ENCODE measurements around the gene CEP192. TPM values are rescaled to one million over a fixed set of nuclear protein-coding genes. Genes with fewer than 3 reads are reported as not detected.

CEP192 gene
- polyA plus RNA-seq, 4 donors: 32.0 to 57.3 (median 38.1) TPM

GRCh38 chr18:13136904-13137669 lies 145.9 kb downstream of the CEP192 start:
- DNase-seq (ENCODE audit: low read depth in 4 of 4, low spot score in 3 of 4): no peak

- DNase-seq (ENCODE audit: low read depth in 4 of 4, low spot score in 3 of 4): no peak
Observed at GRCh38 chr18:13137670-13138419, 146.7 kb downstream of the CEP192 start.

DNA sequence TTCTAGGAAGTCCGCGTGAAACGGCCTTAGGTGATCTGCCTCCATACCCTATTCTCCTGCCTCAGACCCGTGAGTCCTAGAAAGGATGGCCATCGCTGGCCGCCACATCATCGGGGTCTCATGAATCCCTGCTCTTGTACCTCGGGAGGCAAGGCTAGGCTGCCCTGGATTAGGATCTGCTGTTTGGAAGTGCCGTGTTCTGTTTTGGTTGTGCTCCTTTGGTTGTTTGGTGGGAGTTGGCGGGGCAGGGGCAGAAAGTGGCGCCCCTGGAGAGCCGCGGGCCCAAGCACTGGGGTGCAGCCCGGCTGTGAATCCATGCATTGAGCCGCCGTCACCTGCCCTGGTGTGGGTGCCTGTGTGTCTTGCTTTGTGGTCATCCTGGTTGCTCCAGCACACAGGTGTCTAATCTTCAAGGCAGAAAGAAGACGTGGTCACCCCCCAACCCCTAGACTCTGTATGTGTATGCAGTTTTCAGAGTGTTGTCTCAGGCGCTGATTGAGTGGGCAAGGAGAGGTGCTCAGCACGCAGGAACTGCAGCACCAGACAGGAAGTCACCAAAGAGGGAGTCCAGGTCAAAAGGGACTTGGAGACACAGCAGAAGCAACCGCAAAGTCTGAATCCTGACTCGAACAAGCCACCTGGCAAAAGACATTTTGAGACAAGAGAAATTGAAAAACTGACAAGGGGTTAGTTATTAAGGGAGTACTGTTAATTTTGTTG lies 147.4 kb downstream of the CEP192 start:
- DNase-seq (ENCODE audit: low read depth in 4 of 4, low spot score in 3 of 4): no peak

DNA sequence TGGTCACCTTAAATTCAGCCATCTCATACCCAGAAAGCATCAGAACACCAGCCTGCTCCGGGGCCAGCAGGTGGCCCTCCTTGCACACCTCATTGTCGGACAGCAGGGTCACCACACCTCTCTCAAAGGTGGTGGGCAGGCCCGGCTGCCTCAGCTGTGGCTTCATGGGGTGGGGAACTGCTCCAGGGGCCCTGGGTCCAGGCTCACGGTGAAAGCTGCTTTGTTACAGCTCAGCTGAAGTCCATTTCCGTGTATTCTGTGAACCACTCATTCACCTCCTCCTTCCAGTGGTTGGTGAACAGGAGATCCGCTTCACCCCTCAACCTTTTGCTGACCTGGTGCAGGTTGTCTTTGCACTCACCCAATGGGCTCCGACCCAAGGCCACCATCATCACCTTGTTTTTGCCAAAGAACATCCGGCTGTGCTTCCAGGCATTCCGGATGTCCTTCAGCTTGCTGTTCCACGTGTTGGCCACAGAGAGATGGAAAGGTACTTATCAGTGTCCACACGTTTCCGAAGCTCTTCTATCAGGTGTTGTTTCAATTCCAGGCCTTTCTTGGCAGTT lies 148.8 kb downstream of the CEP192 start:
- DNase-seq (ENCODE audit: low read depth in 4 of 4, low spot score in 3 of 4): no peak

- no peak for DNase-seq (ENCODE audit: low read depth in 4 of 4, low spot score in 3 of 4)
Observed at GRCh38 chr18:13141209-13141608, 150.0 kb downstream of the CEP192 start.

DNA sequence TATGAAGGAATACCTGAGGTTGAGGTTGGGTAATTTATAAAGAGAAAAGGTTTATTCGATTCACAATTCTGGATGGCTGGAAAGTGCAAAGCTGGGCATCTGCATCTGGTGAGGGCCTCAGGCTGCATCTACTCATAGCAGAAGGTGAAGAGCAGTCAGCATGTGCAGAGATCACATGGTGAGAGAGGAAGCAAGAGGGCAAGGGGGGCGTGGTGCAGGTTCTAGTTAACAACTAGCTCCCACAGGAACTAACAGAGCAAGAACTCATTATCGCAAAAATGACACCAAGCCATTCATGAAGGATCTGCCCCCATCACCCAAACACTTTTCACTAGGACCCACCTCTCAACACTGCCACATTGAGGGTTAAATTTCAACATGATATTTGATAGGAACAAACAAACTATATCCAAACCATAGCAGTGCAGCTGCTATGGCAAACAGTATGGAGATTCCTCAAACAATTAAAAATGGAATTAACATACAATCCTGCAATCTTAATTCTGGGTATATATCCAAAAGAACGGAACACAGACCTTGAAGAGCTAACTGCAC lies 154.6 kb downstream of the CEP192 start:
- DNase-seq (ENCODE audit: low read depth in 4 of 4, low spot score in 3 of 4): no peak

GRCh38 chr18:13147130-13147529 lies 156.0 kb downstream of the CEP192 start:
- DNase-seq (ENCODE audit: low read depth in 4 of 4, low spot score in 3 of 4): no peak

DNA sequence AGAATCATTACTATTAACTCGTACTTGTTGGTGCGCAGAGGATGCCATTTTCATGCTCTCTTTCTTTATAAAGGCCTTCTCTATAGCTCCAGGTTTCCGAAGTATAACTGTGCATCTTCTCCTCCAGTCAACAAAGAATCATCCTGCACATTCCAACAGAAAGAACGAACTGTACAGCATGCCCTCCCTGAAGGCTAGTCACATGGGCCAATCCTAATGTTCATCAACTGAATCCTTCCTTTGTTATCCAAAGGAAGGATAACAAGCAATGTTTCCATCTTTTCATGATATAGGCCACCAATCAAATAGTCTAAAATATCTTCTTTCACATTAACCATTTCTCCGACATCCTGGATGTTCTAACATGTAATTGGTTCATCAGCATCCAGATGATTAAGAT lies 160.5 kb downstream of the CEP192 start:
- DNase-seq (ENCODE audit: low read depth in 4 of 4, low spot score in 3 of 4): no peak

DNA sequence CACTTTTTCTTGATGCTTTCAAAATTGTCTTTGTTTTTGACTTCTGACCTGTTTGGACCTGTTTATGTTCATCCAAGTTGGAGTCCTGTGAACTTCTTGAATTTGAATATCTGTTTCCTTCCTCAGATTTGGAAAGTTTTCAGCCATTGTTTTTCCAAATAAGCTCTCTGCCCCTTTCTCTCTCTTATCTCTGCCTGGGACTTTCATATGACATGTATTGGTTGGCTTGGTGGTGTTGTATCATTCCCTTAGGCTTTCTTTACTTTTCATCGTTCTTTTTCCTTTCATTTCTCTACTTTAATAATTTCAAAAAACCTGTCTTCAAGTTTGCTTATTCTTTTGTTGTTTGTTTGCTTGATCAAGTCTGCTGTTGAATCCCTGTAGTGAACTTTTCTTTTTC lies 167.3 kb downstream of the CEP192 start:
- DNase-seq (ENCODE audit: low read depth in 4 of 4, low spot score in 3 of 4): no peak

DNA sequence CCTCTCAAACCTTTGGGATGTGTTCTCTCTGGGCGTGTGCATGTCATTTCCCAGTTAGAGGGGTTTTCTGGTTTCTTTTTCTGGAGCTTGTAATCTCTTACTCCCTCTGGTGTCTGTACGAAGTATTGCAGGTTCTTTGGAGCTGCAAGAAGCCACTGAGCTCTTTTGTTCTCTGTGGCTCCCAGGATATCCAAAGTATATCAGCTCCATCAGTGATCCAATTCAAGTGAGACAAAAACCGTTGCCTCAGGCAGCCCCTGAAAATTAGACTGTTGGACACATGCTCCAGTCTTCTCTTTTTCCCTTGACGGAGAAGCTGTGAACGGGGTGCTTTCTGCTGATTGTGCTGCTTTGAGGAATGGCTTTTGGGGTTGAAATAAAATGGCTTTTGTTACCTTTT lies 168.4 kb downstream of the CEP192 start:
- DNase-seq (ENCODE audit: low read depth in 4 of 4, low spot score in 3 of 4): peak in 2 of 4 donors; percentile 27 to 30

GRCh38 chr18:13161276-13161899 lies 170.2 kb downstream of the CEP192 start:
- DNase-seq (ENCODE audit: low read depth in 4 of 4, low spot score in 3 of 4): no peak

- DNase-seq (ENCODE audit: low read depth in 4 of 4, low spot score in 3 of 4): no peak
Observed at GRCh38 chr18:13163167-13163927, 172.2 kb downstream of the CEP192 start.

GRCh38 chr18:13164406-13164805 lies 173.2 kb downstream of the CEP192 start:
- DNase-seq (ENCODE audit: low read depth in 4 of 4, low spot score in 3 of 4): no peak

DNA sequence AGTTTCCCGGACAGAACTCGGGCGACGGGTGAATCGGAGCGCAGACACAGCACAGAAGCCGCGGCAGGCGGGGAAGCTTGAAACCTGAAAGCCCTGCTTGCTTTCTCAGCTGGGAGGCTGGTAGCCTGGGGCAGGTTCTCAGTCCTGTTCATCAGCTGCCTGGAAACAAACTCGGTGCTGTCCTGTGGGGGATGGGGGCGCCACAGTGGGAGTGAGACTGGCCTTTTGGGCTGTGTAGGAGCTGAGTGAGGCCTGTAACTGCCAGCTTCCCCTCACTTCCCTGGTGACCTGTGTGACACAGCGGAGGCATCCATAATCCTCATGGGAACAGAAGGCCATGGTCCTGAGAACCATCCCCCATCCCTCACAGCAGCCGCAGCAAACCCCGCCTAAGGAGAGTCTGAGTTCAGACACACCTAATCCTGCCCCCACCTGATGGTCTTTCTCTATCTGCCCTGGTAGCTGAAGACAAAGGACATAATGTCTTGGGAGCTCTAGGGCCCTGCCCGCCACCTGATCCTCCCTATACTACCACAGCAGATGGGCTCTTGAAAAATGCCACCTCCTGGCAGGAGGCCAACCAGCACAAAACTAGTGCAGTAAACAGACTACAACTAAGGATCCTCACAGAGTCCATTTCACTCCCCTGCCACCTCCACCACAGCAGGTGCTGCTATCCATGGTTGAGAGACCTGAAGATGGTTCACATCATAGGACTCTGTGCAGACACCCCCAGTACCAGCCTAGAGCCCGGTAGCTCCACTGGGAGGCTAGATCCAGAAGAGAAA lies 174.7 kb downstream of the CEP192 start:
- DNase-seq (ENCODE audit: low read depth in 4 of 4, low spot score in 3 of 4): no peak

- DNase-seq (ENCODE audit: low read depth in 4 of 4, low spot score in 3 of 4): no peak
Observed at GRCh38 chr18:13173578-13174145, 182.5 kb downstream of the CEP192 start.
